Astrocyte (in vitro differentiated cells and primary cell): Measurements from ENCODE around the gene SKA2. TPM values are rescaled to one million over a fixed set of nuclear protein-coding genes. Genes with fewer than 3 reads are reported as not detected.

Experiments
- DNase-seq: peaks from one replicate; pipeline ENCODE4 v3.0.0-alpha.2; 2010; ENCODE audit warnings: low read depth
- FAIRE-seq: peaks from 2 replicates; lab custom pipeline; 2011; peaks lifted over from hg19 to GRCh38; lab: Jason Lieb, UNC
- H2AFZ ChIP-seq: 2 replicates; pipeline ENCODE4 v1.6.0; 2012; ENCODE audit warnings: low read depth, low read length, inconsistent platforms
- H3K27ac ChIP-seq: 2 replicates; pipeline ENCODE4 v1.5.1; 2011; ENCODE audit warnings: low read depth, low read length, inconsistent platforms
- H3K27me3 ChIP-seq: 2 replicates; pipeline ENCODE4 v1.6.0; 2011; ENCODE audit warnings: low read length, inconsistent platforms; ENCODE audit not compliant: insufficient read depth
- H3K36me3 ChIP-seq: 2 replicates; pipeline ENCODE4 v1.5.1; 2011; ENCODE audit warnings: low read length, inconsistent platforms; ENCODE audit not compliant: insufficient read depth
- H3K4me1 ChIP-seq: 2 replicates; pipeline ENCODE4 v1.5.1; 2011; ENCODE audit warnings: low read length, inconsistent platforms; ENCODE audit not compliant: insufficient read depth
- H3K4me2 ChIP-seq: 2 replicates; pipeline ENCODE4 v1.6.0; 2012; ENCODE audit warnings: low read length, inconsistent platforms
- H3K4me3 ChIP-seq: 2 replicates; pipeline ENCODE4 v1.5.1; 2011; ENCODE audit warnings: low read depth, mild to moderate bottlenecking, low read length, inconsistent platforms; ENCODE audit not compliant: insufficient read depth
- H3K79me2 ChIP-seq: 2 replicates; pipeline ENCODE4 v1.6.0; 2012; ENCODE audit warnings: mild to moderate bottlenecking, low read length, inconsistent platforms; ENCODE audit not compliant: insufficient read depth
- H3K9ac ChIP-seq: 2 replicates; pipeline ENCODE4 v1.6.0; 2012; ENCODE audit warnings: mild to moderate bottlenecking, low read length, inconsistent platforms
- H3K9me3 ChIP-seq: 2 replicates; pipeline ENCODE4 v1.5.1; 2012; ENCODE audit warnings: low read depth, mild to moderate bottlenecking, low read length, inconsistent platforms; ENCODE audit not compliant: insufficient read depth
- H4K20me1 ChIP-seq: 2 replicates; pipeline ENCODE4 v1.6.0; 2012; ENCODE audit warnings: low read length, inconsistent platforms; ENCODE audit not compliant: insufficient read depth
- H3K27ac Mint-ChIP-seq: one replicate; pipeline ENCODE4 v1.8.0; 2021; ENCODE audit warnings: mild to moderate bottlenecking, mixed read lengths; ENCODE audit not compliant: unreplicated experiment
- H3K27me3 Mint-ChIP-seq: one replicate; pipeline ENCODE4 v1.8.0; 2021; ENCODE audit warnings: low read depth, mixed read lengths; ENCODE audit not compliant: unreplicated experiment
- H3K36me3 Mint-ChIP-seq: one replicate; pipeline ENCODE4 v1.8.0; 2021; ENCODE audit warnings: low read depth, mixed read lengths; ENCODE audit not compliant: unreplicated experiment
- H3K4me1 Mint-ChIP-seq: one replicate; pipeline ENCODE4 v1.8.0; 2021; ENCODE audit warnings: low read depth, mixed read lengths; ENCODE audit not compliant: unreplicated experiment
- H3K4me3 Mint-ChIP-seq: one replicate; pipeline ENCODE4 v1.8.0; 2021; ENCODE audit warnings: mild to moderate bottlenecking, moderate library complexity, mixed read lengths; ENCODE audit not compliant: unreplicated experiment
- H3K9me3 Mint-ChIP-seq: one replicate; pipeline ENCODE4 v1.8.0; 2021; ENCODE audit warnings: mild to moderate bottlenecking, mixed read lengths; ENCODE audit not compliant: unreplicated experiment
- EZH2 ChIP-seq: IDR thresholded peaks from 2 replicates; pipeline ENCODE4 v1.6.1; 2012; ENCODE audit warnings: mild to moderate bottlenecking, low read length, inconsistent platforms; ENCODE audit not compliant: insufficient read depth
- total RNA-seq: library from RNA; stranded (reverse); gene quantifications from 2 replicates; pipeline ENCODE4 v1.2.1, GENCODE V29; 2021
- TF ChIP-seq, protein P1 (sequence below): IDR thresholded peaks from 2 replicates; pipeline ENCODE4 v1.5.1; 2011; ENCODE audit warnings: low read depth, mild to moderate bottlenecking, inconsistent platforms, low read length, moderate library complexity; ENCODE audit not compliant: insufficient read depth

SKA2 gene
- total RNA-seq, 1 donor from 2014 or later = 42.6 TPM

DNA sequence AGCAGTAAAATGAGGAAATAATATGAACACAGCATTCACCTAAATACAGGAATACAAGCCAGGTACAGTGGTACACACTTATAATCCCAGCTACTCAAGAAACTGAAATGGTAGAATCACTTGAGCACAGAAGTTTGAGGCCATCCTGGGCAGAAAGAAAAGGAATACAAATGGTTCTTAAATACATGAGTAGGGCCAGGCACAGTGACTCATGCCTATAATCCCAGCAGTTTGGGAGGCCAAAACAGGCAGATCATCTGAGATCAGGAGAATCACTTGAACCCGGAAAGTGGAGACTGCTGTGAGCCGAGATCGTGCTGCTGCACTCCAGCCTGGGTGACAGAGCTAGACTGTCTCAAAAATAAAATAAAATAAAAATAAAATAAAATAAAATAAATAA lies 31.9 kb upstream of the SKA2 start:
- H3K4me1 Mint-ChIP-seq = no peaks in the 10 kb centered on the region
- H4K20me1 ChIP-seq = no peaks in the 10 kb centered on the region
- no peak overlapping the region for H3K4me3 ChIP-seq
- H3K9me3 ChIP-seq = no peaks in the 10 kb centered on the region
- H3K4me3 Mint-ChIP-seq = no peak overlapping the region
- FAIRE-seq (no peak), DNase-seq (no peak)
- H3K36me3 Mint-ChIP-seq = no peaks in the 10 kb centered on the region
- no peak overlapping the region for H3K4me2 ChIP-seq
- TF ChIP-seq EZH2 = no peak
- TF ChIP-seq, protein P1, sequence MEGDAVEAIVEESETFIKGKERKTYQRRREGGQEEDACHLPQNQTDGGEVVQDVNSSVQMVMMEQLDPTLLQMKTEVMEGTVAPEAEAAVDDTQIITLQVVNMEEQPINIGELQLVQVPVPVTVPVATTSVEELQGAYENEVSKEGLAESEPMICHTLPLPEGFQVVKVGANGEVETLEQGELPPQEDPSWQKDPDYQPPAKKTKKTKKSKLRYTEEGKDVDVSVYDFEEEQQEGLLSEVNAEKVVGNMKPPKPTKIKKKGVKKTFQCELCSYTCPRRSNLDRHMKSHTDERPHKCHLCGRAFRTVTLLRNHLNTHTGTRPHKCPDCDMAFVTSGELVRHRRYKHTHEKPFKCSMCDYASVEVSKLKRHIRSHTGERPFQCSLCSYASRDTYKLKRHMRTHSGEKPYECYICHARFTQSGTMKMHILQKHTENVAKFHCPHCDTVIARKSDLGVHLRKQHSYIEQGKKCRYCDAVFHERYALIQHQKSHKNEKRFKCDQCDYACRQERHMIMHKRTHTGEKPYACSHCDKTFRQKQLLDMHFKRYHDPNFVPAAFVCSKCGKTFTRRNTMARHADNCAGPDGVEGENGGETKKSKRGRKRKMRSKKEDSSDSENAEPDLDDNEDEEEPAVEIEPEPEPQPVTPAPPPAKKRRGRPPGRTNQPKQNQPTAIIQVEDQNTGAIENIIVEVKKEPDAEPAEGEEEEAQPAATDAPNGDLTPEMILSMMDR = no peak
- H3K36me3 ChIP-seq = peaks cover 6% of the 10 kb centered on the region
- H3K27me3 Mint-ChIP-seq = no peaks in the 10 kb centered on the region
- H3K27me3 ChIP-seq = no peaks in the 10 kb centered on the region
- no peak overlapping the region for H3K27ac Mint-ChIP-seq
- H3K79me2 ChIP-seq = peaks cover 6% of the 10 kb centered on the region
- no peak overlapping the region for H2AFZ ChIP-seq
- no peak overlapping the region for H3K9ac ChIP-seq
- no peaks in the 10 kb centered on the region for H3K9me3 Mint-ChIP-seq
- H3K4me1 ChIP-seq = no peaks in the 10 kb centered on the region
- H3K27ac ChIP-seq = no peak overlapping the region

GRCh38 chr17:59185997-59186396 lies 31.0 kb upstream of the SKA2 start:
- Histone ChIP-seq H3K36me3 (peaks cover 6% of the 10 kb centered on the region), H4K20me1 (no peaks in the 10 kb centered on the region), H2AFZ (no peak overlapping the region), H3K27ac (no peak overlapping the region), H3K9ac (no peak overlapping the region), H3K79me2 (peaks cover 11% of the 10 kb centered on the region), H3K4me3 (no peak overlapping the region), H3K4me2 (no peak overlapping the region), H3K27me3 (no peaks in the 10 kb centered on the region), H3K4me1 (no peaks in the 10 kb centered on the region), H3K9me3 (no peaks in the 10 kb centered on the region)
- Mint-ChIP-seq H3K36me3 (peaks cover 6% of the 10 kb centered on the region), H3K4me3 (no peak overlapping the region), H3K9me3 (no peaks in the 10 kb centered on the region), H3K4me1 (no peaks in the 10 kb centered on the region), H3K27ac (no peak overlapping the region), H3K27me3 (no peaks in the 10 kb centered on the region)
- no peak for TF ChIP-seq EZH2
- TF ChIP-seq, protein P1 = no peak
- no peak for FAIRE-seq
- DNase-seq = no peak

- Histone ChIP-seq H2AFZ (no peak overlapping the region), H3K27ac (no peak overlapping the region), H4K20me1 (no peaks in the 10 kb centered on the region), H3K9ac (no peak overlapping the region), H3K4me1 (no peaks in the 10 kb centered on the region), H3K36me3 (peaks cover 3% of the 10 kb centered on the region), H3K27me3 (no peaks in the 10 kb centered on the region), H3K4me3 (no peak overlapping the region), H3K4me2 (no peak overlapping the region), H3K9me3 (no peaks in the 10 kb centered on the region), H3K79me2 (peaks cover 29% of the 10 kb centered on the region)
- FAIRE-seq = no peak
- no peak overlapping the region for H3K4me3 Mint-ChIP-seq
- TF ChIP-seq, protein P1 = no peak
- no peak for TF ChIP-seq EZH2
- H3K27me3 Mint-ChIP-seq = no peaks in the 10 kb centered on the region
- peaks cover 5% of the 10 kb centered on the region for H3K4me1 Mint-ChIP-seq
- no peak for DNase-seq
- H3K36me3 Mint-ChIP-seq = peaks cover 6% of the 10 kb centered on the region
- no peak overlapping the region for H3K27ac Mint-ChIP-seq
- H3K9me3 Mint-ChIP-seq = no peaks in the 10 kb centered on the region
These were observed 26.5 kb upstream of the SKA2 start for GRCh38 chr17:59181481-59181880.
